Fibroblast of villous mesenchyme (primary cell): Measurements from ENCODE around the gene MSH3. TPM values are rescaled to one million over a fixed set of nuclear protein-coding genes. Genes with fewer than 3 reads are reported as not detected.
"Not testable (repeated sequence)": the region's sequence is repeated elsewhere in the genome, so short reads cannot be mapped to it uniquely, and the experiment has no call there.

Experiments
- DNase-seq: peaks from one replicate; pipeline ENCODE4 v3.0.0-alpha.2; 2010; ENCODE audit warnings: low read depth
- H3K4me3 ChIP-seq: 2 replicates; pipeline ENCODE4 v1.5.1; 2011; ENCODE audit warnings: low read depth, mild to moderate bottlenecking, low read length
- CTCF ChIP-seq: IDR thresholded peaks from 2 replicates; pipeline ENCODE4 v1.5.1; 2012; ENCODE audit warnings: low read depth, mild to moderate bottlenecking, low read length; ENCODE audit not compliant: insufficient read depth
- total RNA-seq: library from RNA; depleted of rRNA; stranded (reverse); fragments of >200 nt; gene quantifications from 2 replicates; pipeline ENCODE4 v1.2.3, GENCODE V29; 2012

The MSH3 gene
- total RNA-seq, 1 donor = 22.5 TPM

DNA sequence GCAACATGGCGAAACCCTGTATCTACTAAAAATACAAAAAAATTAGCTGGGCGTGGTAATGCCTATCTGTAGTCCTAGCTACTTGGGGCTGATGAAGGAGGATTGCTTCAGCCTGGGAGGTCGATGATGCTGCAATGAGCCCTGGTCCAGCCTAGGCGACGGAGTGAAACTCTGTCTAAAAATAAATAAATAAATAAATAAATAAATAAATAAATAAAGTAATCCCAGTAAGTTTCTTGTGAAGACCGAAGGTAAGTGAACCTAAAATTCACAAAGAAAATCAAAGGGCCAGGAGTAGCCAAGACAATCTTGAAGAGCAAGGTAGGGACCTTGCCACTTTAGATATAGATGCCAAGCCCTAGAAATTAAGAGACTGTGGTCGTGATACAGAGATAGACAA, 68.5 kb downstream of the MSH3 start:
- no peak for TF ChIP-seq CTCF
- DNase-seq = no peak

GRCh38 chr5:80725446-80725845, 71.0 kb downstream of the MSH3 start:
- TF ChIP-seq CTCF = no peak
- no peak for DNase-seq
- H3K4me3 ChIP-seq = no peak overlapping the region

More for the DNA sequence above, 68.5 kb downstream of the MSH3 start:
- no peak overlapping the region for H3K4me3 ChIP-seq

DNA sequence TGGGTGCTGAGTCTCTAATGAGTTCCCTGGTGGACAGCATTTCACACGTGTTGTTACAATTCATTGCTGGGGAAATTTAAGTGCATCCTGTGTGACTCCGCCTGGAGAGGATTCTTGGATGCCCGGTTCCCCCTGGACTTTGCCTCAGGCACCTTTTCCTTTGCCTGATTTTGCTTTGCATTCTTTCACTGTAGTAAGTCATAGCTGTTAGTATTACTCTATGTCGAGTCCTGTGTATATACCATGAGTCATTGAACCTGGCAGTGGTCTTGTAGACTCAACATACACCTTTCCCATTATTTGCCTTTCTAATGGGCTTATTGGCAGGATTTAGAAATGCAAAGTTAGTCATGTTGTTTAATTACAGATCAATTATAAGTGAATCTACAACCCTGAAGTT, 82.3 kb downstream of the MSH3 start:
- no peak for TF ChIP-seq CTCF
- no peak overlapping the region for H3K4me3 ChIP-seq
- DNase-seq = peak; percentile 11

DNA sequence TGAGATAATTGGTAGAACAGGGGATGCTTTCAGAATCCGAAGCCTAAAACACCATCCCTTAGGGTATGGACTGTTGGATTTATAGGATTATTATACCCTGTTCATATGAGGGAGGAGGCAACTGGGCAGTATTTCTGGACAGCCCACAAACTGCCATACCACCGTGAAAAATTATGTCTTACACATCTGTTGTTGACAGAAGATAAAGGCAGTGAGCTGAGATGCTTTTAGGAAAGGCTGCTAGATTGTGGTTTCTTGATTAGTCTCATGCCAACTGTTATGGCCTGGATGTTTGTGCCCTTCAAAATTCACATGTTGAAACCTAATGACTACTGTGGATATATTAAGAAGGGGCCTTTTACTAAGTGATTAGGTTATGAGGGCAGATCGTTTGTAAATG, 84.0 kb downstream of the MSH3 start:
- TF ChIP-seq CTCF = no peak
- H3K4me3 ChIP-seq = no peak overlapping the region
- no peak for DNase-seq

DNA sequence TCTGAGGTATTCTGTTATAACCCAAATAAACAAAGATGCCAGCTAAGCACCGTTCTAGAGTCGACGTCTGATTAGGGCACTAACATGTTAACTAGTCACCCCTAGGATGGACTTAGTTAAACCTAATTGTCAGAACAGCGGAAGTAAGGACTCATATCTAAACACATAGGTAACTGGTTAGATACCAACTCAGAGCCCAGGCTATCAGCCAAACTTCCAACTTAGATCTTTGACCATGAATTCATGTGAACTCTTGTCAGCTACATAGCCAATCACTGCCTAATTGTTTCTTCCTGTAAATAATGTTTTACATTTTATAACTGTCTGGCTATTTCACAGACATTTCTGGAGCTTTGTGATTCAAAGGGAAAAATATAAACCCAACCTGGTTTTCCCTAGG, 84.6 kb downstream of the MSH3 start:
- no peak for TF ChIP-seq CTCF
- no peak overlapping the region for H3K4me3 ChIP-seq
- DNase-seq = no peak

DNA sequence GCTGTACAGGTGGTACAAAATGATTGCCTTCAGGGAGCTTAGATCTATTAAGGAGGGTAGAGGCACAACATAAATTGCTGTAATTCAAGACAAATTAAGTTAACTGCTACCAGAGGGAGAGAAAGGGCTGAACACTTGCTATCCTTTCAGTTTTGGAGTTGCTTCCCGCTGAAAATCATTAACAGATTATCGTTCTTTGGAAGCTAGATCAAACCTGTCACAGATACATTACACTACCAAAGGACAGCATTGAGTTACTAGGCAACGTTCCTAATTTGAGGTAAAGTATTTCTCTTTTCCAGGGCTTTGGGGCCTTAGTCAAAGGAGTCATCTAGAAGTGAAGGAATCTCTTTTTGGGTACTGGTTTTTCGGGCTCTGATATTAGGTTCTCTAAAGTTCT, 85.0 kb downstream of the MSH3 start:
- no peak for TF ChIP-seq CTCF
- no peak overlapping the region for H3K4me3 ChIP-seq
- no peak for DNase-seq

DNA sequence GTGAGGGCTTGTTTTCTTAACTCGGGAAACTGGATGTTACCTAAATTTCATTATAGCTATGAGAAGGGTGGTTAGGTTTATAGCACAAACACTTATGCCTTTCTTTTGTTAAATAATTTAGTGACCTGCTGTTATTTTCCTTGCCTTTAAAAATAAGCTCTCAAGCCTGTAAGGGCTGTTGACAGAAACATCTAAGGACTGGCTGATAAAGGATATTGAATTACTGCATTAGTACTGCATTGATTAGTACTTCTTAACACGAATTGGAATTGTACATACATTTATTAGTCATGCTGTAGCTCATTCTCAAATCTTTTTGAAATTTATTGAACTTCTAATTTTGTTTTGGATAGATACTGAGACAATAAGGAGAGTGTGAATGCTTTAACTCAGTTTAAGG, 85.4 kb downstream of the MSH3 start:
- no peak for TF ChIP-seq CTCF
- DNase-seq = no peak
- H3K4me3 ChIP-seq = no peak overlapping the region

GRCh38 chr5:80740488-80740887, 86.0 kb downstream of the MSH3 start:
- H3K4me3 ChIP-seq, DNase-seq: not testable (repeated sequence)
